HEK293 (cell line): ENCODE results near the gene FUT3.
A peak's percentile ranks its signal among the peaks of the same experiment; 100 is the strongest.

Source experiments
- CTCF ChIA-PET: fragments of 350-600 bp; formaldehyde crosslinking; extraction: SDS; loops from one replicate; lab custom pipeline; 2021; ENCODE audit warnings: antibody characterized with exemption; lab: Yijun Ruan, JAX
- POLR2A ChIA-PET: fragments of 300-600 bp; formaldehyde crosslinking; extraction: SDS; loops from one replicate; lab custom pipeline; 2020; ENCODE audit warnings: antibody characterized with exemption, inconsistent platforms; lab: Yijun Ruan, JAX
- H3K27ac ChIP-seq: fragments of 200-500 bp; sonication (Bioruptor generic); 2 replicates; pipeline ENCODE4 v1.5.1; 2014; ENCODE audit warnings: low read depth, low read length, control low read depth, inconsistent platforms; ENCODE audit errors: extremely low read depth
- H3K36me3 ChIP-seq, 2 experiments: fragments of 200-500 bp in 1 of 2; sonication (Bioruptor generic) in 1 of 2; 1 replicate in 1 of 2; 2 replicates in 1 of 2; pipeline ENCODE4 v1.5.1; 2014 to 2017; ENCODE audit warnings: inconsistent platforms in 2 of 2, low read length in 2 of 2; ENCODE audit not compliant: control insufficient read depth in 2 of 2, insufficient read depth in 1 of 2
- H3K4me1 ChIP-seq: fragments of 200-500 bp; sonication (Bioruptor generic); 2 replicates; pipeline ENCODE4 v1.5.1; 2014; ENCODE audit warnings: mild to moderate bottlenecking, low read length, inconsistent platforms; ENCODE audit not compliant: control insufficient read depth, insufficient read depth
- H3K4me3 ChIP-seq: 2 replicates; pipeline ENCODE4 v1.5.1; 2011; ENCODE audit warnings: low read depth, mild to moderate bottlenecking, control low read depth, low read length, moderate library complexity
- H3K9me3 ChIP-seq: fragments of 200-500 bp; sonication (Bioruptor generic); 2 replicates; pipeline ENCODE4 v1.5.1; 2014; ENCODE audit warnings: low read depth, low read length, inconsistent platforms; ENCODE audit not compliant: control insufficient read depth, insufficient read depth
- AEBP2 ChIP-seq: fragments of 450-650 bp; formaldehyde crosslinking; IDR thresholded peaks from 2 replicates; pipeline ENCODE4 v1.5.1; 2016; ENCODE audit warnings: missing biosample characterization, missing genetic modification characterization, borderline replicate concordance
- GFI1B ChIP-seq: fragments of 450-650 bp; formaldehyde crosslinking; IDR thresholded peaks from 2 replicates; pipeline ENCODE4 v1.5.1; 2016; ENCODE audit warnings: missing biosample characterization, missing genetic modification characterization
- PRDM1 ChIP-seq: fragments of 450-650 bp; formaldehyde crosslinking; IDR thresholded peaks from 2 replicates; pipeline ENCODE4; 2016; ENCODE audit warnings: missing biosample characterization, missing genetic modification characterization
- SCRT2 ChIP-seq: fragments of 450-650 bp; formaldehyde crosslinking; IDR thresholded peaks from 2 replicates; pipeline ENCODE4 v1.5.1; 2016; ENCODE audit warnings: missing biosample characterization, missing genetic modification characterization
- ZBTB8A ChIP-seq: fragments of 450-650 bp; formaldehyde crosslinking; IDR thresholded peaks from 2 replicates; pipeline ENCODE4 v1.5.1; 2016; ENCODE audit warnings: missing biosample characterization, missing genetic modification characterization
- ZFP69B ChIP-seq: fragments of 450-650 bp; formaldehyde crosslinking; IDR thresholded peaks from 2 replicates; pipeline ENCODE4 v1.5.1; 2016; ENCODE audit warnings: missing biosample characterization, missing genetic modification characterization
- ZNF114 ChIP-seq: fragments of 450-650 bp; formaldehyde crosslinking; IDR thresholded peaks from 2 replicates; pipeline ENCODE4 v1.5.0; 2017; ENCODE audit warnings: missing biosample characterization, missing genetic modification characterization
- ZNF19 ChIP-seq: fragments of 450-650 bp; formaldehyde crosslinking; IDR thresholded peaks from 2 replicates; pipeline ENCODE4; 2016; ENCODE audit warnings: missing biosample characterization, missing genetic modification characterization, low read depth
- ZNF280D ChIP-seq: fragments of 450-650 bp; formaldehyde crosslinking; IDR thresholded peaks from 2 replicates; pipeline ENCODE4 v1.5.1; 2016; ENCODE audit warnings: missing biosample characterization, missing genetic modification characterization
- ZNF341 ChIP-seq: fragments of 450-650 bp; formaldehyde crosslinking; IDR thresholded peaks from 2 replicates; pipeline ENCODE4; 2016; ENCODE audit warnings: low read depth, missing biosample characterization, missing genetic modification characterization
- ZNF366 ChIP-seq: fragments of 450-650 bp; formaldehyde crosslinking; conservative IDR thresholded peaks from 2 replicates; pipeline ENCODE4 v1.5.1; 2016; ENCODE audit warnings: missing biosample characterization, missing genetic modification characterization
- ZNF555 ChIP-seq: fragments of 450-650 bp; formaldehyde crosslinking; conservative IDR thresholded peaks from 2 replicates; pipeline ENCODE4 v1.5.1; 2017; ENCODE audit warnings: missing biosample characterization, mild to moderate bottlenecking, missing genetic modification characterization, inconsistent platforms
- ZNF610 ChIP-seq: fragments of 450-650 bp; formaldehyde crosslinking; IDR thresholded peaks from 2 replicates; pipeline ENCODE4 v1.5.1; 2016; ENCODE audit warnings: missing biosample characterization, missing genetic modification characterization, borderline replicate concordance
- ZNF623 ChIP-seq: fragments of 450-650 bp; formaldehyde crosslinking; IDR thresholded peaks from 2 replicates; pipeline ENCODE4 v1.5.1; 2016; ENCODE audit warnings: missing biosample characterization, missing genetic modification characterization
- ZNF747 ChIP-seq: fragments of 450-650 bp; formaldehyde crosslinking; IDR thresholded peaks from 2 replicates; pipeline ENCODE4 v1.5.1; 2016; ENCODE audit warnings: missing biosample characterization, missing genetic modification characterization
- TF ChIP-seq, protein P1 (sequence below): fragments of 450-650 bp; formaldehyde crosslinking; optimal IDR thresholded peaks from 2 replicates; pipeline ENCODE3; 2016; ENCODE audit warnings: missing biosample characterization, mild to moderate bottlenecking, missing genetic modification characterization

The FUT3 gene

DNA sequence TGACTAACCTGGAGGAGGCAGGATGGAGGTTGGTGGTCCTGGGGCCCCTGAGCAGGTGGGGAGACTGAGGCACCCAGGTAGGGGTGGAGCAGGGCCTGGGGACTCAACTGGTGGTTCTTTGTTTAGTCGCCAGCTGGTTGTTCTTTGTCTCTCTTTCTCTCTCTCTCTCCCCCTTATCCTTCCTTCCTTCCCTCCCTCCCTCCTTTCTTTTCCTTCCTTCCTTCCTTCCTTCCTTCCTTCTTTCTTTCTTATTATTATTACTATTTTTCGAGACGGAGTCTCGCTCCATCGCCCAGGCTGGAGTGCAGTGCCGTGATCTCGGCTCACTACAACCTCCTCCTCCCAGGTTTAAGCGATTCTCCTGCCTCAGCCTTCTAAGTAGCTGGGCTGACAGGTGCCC is 53.0 kb downstream of the FUT3 start:
- ChIA-PET CTCF (interaction anchor here (0.6 to 0.7 kb wide), 3 partner anchors 107 to 245 kb away, joined by 4 to 5 read pairs (median 4); no protein-coding TSS in a partner anchor), POLR2A (interaction anchor here (1.0 kb wide), 1 partner anchor 108 kb away, joined by 7 read pairs; the partner anchor contains the start of gene RPL36)

GRCh38 chr19:5795382-5795919 is 55.8 kb downstream of the FUT3 start:
- CTCF ChIA-PET: interaction anchor here (1.0 to 3.9 kb wide), 4 partner anchors 8 to 97 kb away, joined by 3 to 41 read pairs (median 14); partner anchors contain the start of gene NRTN
- no peak for TF ChIP-seq ZNF747 (tag by site-specific recombination)
- no peak for TF ChIP-seq GFI1B (tag by site-specific recombination)
- TF ChIP-seq ZFP69B (tag by site-specific recombination): no peak
- TF ChIP-seq ZNF555 (tag by site-specific recombination): no peak
- TF ChIP-seq ZNF114 (tag by site-specific recombination): no peak
- no peak for TF ChIP-seq ZNF19 (tag by site-specific recombination)
- no peak for TF ChIP-seq ZBTB8A (tag by site-specific recombination)
- TF ChIP-seq AEBP2 (tag by site-specific recombination): no peak
- TF ChIP-seq ZNF280D (tag by site-specific recombination): no peak

More for the DNA sequence above, 53.0 kb downstream of the FUT3 start:
- Histone ChIP-seq H3K27ac (no peak overlapping the region), H3K4me3 (no peak overlapping the region), H3K9me3 (no peaks in the 10 kb centered on the region), H3K4me1 (no peaks in the 10 kb centered on the region), H3K36me3 (no peaks in the 10 kb centered on the region)
- TF ChIP-seq ZNF366 (peak; percentile 93), SCRT2 (tag by site-specific recombination) (0 out of 2 replicates have a peak, but pooled peaks have one; percentile 16)
- TF ChIP-seq, protein P1, sequence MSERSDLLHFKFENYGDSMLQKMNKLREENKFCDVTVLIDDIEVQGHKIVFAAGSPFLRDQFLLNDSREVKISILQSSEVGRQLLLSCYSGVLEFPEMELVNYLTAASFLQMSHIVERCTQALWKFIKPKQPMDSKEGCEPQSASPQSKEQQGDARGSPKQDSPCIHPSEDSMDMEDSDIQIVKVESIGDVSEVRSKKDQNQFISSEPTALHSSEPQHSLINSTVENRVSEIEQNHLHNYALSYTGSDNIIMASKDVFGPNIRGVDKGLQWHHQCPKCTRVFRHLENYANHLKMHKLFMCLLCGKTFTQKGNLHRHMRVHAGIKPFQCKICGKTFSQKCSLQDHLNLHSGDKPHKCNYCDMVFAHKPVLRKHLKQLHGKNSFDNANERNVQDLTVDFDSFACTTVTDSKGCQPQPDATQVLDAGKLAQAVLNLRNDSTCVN: no peak

GRCh38 chr19:5793188-5793587 is 58.1 kb downstream of the FUT3 start:
- H3K36me3 ChIP-seq: peaks cover 5 to 20% of the 10 kb centered on the region in 2 experiments; a peak in 2 of 3 replicates
- ChIA-PET POLR2A (interaction anchor here (0.6 to 2.3 kb wide), 5 partner anchors 11 to 170 kb away, joined by 3 to 8 read pairs (median 5); partner anchors contain the start of genes CATSPERD, LONP1, RPL36 and SAFB), CTCF (interaction anchor here (0.5 to 3.9 kb wide), 10 partner anchors 11 to 174 kb away, joined by 3 to 41 read pairs (median 6); partner anchors contain the start of genes CATSPERD and NRTN)
- no peaks in the 10 kb centered on the region for H3K9me3 ChIP-seq
- H3K27ac ChIP-seq: no peak overlapping the region
- TF ChIP-seq ZNF623 (peak; percentile 99), ZNF610 (tag by site-specific recombination) (no peak), ZNF341 (tag by site-specific recombination) (0 out of 2 replicates have a peak, but pooled peaks have one; percentile 23), PRDM1 (tag by site-specific recombination) (peak; percentile 56)
- H3K4me1 ChIP-seq: no peaks in the 10 kb centered on the region
- H3K4me3 ChIP-seq: no peak overlapping the region

More at GRCh38 chr19:5795382-5795919, 55.8 kb downstream of the FUT3 start:
- POLR2A ChIA-PET: interaction anchor here (0.6 kb wide), 1 partner anchor 133 kb away, joined by 3 read pairs; no protein-coding TSS in a partner anchor
- Histone ChIP-seq H3K36me3 (no peaks in the 10 kb centered on the region), H3K27ac (no peak overlapping the region), H3K4me1 (no peaks in the 10 kb centered on the region), H3K4me3 (no peak overlapping the region), H3K9me3 (no peaks in the 10 kb centered on the region)
